CD4-positive, alpha-beta T cell treated with Interleukin-21 for 1 hour (primary cell): ENCODE results near the gene SMIM9.
A peak's percentile ranks its signal among the peaks of the same experiment; 100 is the strongest.
"Not testable (repeated sequence)": the region's sequence is repeated elsewhere in the genome, so short reads cannot be mapped to it uniquely, and the experiment has no call there.

ENCODE experiments used
- DNase-seq: peaks from one replicate; pipeline ENCODE4 v3.0.0-alpha.2; 2020

The SMIM9 gene

GRCh38 chrX:154834562-154834961, at the start of gene SMIM9:
Gene SMIM9 (minus strand): TSS chrX:154834662. CDS start chrX:154830856, 3,806 bp downstream.
- no peak for DNase-seq

DNA sequence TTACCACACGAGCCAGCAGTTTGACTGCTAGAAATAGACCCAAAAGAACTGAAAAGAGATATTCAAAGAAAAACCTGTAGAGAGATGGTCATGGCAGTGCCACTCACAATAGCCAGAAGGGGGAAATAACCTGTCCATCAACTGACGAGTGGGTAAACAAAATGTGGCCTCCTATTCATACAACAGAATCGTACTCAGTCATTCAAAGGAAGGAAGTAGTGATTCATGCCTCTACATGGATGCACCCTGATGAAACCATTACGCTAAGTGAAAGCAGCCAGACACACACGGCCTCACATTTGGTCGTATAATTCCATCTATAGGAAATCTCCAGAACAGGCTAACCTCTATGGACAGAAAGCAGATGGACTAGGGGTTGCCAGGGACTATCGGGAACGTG, 49.6 kb upstream of the SMIM9 start:
- DNase-seq: not testable (repeated sequence)

DNA sequence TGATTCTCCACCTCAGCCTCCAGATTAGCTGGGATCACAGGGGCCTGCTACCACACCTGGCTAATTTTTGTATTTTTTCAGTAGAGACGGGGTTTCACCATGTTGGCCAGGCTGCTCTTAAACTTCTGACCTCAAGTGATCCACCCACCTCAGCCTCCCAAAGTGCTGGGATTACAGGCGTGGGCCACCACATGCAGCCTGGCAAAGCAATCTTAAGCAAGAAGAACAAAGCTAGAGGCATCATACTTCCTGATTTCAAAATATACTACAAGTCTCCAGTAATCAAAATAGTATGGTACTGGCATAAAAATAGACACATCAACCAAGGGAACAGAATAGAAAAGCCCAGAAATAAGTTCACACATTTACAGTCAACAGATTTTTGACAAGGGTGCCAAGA, 38.9 kb upstream of the SMIM9 start:
- no peak for DNase-seq

DNA sequence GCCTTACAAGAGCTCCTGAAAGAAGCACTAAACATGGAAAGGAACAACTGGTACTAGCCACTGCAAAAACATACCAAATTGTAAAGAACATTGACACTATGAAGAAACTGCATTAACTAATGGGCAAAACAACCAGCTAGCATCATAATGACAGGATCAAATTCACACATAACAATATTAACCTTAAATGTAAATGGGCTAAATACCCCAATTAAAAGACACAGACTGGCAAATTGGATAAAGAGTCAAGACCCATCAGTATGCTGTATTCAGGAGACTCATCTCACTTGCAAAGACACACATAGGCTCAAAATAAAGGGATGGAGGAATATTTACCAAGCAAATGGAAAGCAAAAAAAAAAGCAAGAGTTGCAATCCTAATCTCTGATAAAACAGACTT, 34.1 kb upstream of the SMIM9 start:
- DNase-seq: not testable (repeated sequence)

DNA sequence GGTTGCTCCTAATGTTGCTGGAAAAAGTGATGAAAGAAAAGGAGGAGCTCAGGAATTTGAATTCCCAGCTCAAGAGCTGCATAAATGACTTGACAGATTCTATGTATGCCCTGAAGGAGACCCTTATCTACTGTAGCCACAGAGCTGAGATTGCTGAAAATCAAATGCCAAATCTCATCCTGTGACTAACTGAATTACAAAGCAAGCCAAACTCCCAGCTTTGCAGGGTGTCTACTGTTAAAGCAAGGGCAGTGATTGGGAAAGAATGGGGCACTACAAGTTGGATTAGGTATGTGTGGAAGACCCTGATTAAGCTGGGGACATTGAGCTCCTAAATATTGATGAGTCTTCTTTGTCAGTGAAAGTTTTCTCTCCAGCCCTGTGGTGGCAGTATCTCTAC, 20.8 kb upstream of the SMIM9 start:
- DNase-seq: no peak

GRCh38 chrX:154850957-154851611, 16.6 kb upstream of the SMIM9 start:
- DNase-seq: no peak

DNA sequence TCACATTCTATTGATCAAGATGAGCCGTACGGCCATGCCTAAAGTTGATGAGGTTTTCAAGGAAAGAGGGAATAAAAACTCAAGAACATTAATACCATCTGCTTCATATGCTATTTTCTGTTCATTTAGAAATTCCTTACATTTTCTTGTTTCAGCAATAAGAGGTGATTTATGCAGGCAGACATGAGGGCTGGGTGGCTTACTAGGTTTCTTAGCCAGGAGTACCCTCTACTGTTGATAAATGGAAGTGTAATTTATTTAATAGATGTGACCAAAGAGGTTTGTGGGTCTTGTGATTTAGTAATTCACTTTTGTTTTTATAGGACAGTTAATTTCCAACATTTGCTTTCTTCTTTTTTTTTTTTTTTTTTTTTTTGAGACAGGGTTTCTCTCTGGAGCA, 6.4 kb upstream of the SMIM9 start:
- peak; percentile 51 for DNase-seq

DNA sequence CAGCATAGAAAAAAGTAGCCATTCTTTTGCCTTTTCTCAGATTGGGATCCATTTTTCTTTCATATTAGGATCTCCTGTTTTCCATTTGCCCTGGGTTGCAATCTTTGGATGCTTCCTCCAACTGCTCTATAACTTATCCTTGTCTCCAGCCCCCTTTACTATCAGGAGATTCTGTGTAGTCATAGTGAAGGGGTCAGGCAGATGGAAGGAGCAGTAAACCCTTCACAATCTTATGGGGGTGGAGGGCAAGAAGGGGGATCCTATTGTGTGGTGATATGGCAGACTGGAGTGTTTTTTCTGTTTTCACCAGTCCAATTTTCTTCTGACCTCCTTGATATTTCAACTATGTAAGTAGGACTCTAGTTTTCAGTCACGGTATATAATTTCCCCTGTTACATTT, 1.7 kb upstream of the SMIM9 start:
- DNase-seq: no peak

GRCh38 chrX:154833746-154834274, 652 bp downstream of the SMIM9 start:
- no peak for DNase-seq

DNA sequence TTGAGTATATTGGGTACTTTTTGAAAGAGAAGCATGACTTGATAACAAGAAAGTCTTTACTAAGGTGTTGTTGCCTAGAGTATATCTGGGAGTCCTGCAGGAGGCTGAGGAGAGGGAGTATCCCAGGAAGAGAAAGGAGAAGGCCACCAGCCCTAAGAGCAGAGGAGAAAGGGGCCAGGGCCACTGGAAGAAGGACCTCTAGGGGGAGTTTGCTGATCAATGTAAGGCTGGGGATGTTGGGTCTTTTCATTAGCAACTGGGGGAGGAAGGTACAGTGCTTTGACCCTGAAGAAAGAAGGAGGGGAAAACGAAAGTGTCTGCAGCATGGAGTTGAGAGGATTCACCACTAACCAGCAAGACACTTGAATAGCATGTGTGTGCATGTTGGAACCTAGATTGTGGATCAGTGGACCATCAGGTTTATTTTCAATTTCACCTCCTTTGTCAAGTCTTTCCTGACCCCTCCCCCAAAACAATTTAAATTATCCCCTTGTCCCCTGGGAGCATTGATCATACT, 4.5 kb downstream of the SMIM9 start:
- DNase-seq: no peak

DNA sequence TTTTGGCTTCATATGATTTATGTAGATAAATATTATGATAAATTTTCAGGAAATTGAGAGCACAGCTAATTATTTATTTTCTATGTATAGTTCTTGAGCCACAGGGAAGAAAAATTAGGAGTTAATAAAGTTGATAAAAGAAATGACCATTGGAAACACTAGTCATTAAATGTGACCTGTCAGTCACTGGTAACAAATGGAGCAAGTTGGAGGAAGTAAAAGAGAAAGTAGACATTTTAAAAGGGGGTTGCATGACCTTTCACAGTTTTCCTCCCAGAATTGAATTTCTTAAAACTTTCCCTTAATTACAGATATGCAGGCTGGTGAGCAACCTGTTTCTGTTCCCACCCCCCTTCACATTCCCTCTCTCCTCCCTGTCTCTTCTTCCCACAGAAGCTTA, 5.3 kb downstream of the SMIM9 start:
- no peak for DNase-seq

DNA sequence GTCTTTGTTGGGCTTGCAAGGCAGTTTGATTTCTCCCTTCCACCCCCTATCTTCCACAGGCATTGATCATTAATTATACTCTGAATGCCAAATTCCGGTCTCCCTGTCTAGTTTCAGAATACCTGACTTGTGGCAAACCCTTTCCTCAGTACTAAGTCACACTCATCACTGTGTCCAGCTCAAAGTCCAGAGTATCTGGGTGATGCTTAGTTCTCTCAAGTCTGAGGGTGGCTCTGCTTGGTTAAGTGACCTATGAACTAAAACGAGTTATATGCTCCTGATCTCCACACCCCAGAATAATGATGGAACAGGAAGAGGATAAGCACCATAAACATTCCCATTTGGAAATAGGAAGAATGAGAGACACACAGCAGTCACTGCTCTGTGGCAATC, 6.5 kb downstream of the SMIM9 start:
- no peak for DNase-seq

DNA sequence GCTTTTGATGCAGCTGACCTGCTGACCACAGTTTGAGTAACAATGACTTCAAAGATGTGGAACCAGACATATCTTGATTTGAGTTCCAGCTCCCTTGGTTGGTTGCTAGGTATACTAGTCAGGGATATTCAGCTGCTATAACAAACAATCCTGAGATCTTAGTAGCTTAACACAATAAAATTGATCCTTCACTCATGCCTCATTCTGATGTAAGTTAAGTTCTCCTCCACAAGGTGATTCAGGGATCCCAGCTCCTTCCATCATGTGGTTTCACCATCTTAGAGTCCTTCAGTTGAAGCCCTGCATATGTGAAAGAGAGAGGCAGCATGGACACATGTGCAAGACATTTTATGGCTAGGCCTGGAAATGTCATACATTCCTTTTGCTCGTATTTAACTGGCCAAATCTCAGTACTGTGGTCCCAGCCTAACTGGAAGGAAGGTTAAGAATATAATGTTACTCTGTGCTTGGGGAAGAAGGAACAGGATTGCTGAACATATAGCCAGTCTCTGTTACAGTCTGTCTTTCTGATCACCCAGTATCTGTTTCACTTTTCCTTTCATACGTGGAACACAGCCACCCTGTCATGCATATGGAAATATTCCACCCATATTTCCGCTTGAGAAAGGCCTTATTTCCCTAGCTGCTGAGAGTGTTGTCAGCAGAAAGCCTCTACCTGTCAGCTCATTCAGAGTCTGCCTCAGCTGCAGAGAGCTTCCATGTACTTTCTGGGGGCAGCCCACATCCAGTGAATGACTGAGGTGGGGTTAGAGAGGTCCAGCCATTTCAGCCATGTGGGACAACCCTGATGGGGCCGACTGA, 7.1 kb downstream of the SMIM9 start:
- DNase-seq: peak; percentile 17

- not testable (repeated sequence) for DNase-seq
Measured at GRCh38 chrX:154825586-154825985, 8.9 kb downstream of the SMIM9 start.

- no peak for DNase-seq
Measured at GRCh38 chrX:154824638-154825037, 9.8 kb downstream of the SMIM9 start.

DNA sequence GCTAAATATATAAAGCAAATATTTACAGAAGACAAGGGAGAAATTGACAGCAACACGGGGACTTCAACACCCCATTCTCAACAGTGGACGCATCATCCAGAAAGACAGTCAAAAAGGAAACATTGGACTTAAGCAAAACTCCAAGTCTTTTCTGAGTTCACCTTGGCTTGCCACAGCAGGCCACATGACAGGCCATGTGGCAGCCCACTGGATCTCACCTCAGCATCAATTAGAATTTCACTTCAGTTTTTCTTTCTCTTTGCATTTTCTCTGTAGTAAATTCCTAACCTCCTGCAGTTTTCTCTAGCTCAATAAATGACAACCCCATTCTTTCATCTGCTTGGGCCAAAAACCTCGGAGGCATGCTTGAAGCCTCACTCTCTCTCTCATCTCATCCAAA, 12.4 kb downstream of the SMIM9 start:
- no peak for DNase-seq

GRCh38 chrX:154821523-154821922, 12.9 kb downstream of the SMIM9 start:
- DNase-seq: no peak

DNA sequence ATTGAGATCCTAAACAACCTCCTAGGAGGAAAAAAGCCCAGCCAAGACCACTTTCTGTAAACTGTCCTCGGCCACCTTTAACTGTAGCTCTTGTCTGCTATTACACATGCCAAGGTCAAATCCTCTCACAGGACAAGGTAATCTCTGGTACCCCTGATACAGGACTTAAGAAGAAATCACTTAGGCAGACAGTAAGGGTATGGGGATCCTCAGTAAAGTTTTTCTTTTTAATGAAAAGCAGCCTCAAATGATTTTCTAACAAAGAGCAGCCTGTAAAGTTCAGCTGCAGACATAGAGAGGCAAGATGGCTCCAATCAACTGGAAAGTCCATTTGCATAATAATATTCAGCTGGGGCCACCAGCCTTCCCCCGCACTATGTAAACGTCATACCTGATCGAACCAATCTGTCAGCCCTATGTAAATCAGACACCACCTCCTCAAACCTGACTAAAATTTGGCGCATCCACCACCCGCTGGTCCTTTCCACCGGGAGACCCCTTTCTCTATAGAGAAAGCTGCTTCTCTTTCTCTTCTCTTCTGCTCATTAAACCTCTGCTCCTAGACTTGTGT, 14.6 kb downstream of the SMIM9 start:
- DNase-seq: no peak

DNA sequence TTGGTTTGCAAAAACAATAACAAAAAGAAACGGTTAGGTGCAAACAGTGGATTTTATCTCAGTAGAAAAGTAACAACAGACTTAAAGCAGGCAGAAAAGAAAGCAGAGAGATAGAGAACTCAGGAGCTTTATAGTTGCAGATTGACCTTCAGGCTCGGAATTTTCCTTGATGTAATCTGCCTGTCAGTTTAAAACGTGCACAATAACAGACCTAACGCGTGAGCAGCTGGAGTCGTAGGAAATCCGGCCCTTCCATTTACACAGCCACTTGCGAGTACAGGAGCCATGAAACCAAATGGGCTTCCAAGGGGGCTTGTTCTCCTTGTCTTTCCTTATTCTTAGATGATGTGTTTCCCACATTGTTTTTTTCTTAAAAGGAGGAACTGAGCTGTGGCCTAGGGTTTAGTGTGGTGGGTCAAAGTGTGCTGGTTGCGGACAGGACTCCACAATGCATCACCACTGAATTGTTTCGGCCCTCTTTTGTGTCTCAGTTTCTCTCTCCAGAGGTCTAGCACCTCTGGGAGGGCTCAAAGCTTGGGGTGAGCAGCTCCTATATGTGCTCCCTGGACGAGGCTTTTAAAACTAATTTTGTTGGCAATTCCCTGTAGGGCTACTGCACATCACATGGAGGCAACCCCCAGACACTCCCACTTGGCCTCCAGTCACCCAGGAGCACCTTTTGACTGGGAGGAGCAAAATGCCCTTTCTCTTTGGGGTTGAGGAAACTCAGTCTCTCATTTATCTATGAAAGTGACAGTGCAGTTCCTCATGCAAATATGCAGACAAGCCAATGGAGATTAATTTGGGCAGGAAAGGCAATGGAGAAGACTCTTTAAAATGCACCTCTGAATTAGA, 15.3 kb downstream of the SMIM9 start:
- no peak for DNase-seq

- not testable (repeated sequence) for DNase-seq
Measured at GRCh38 chrX:154817048-154817618, 17.3 kb downstream of the SMIM9 start.

GRCh38 chrX:154816326-154816898, 18.1 kb downstream of the SMIM9 start:
- DNase-seq: not testable (repeated sequence)

- no peak for DNase-seq
Measured at GRCh38 chrX:154815274-154815818, 19.1 kb downstream of the SMIM9 start.
